ENCODE data around the gene RTL9. TPM values are rescaled to one million over a fixed set of nuclear protein-coding genes. Genes with fewer than 3 reads are reported as not detected.
"Not testable (repeated sequence)": the region's sequence is repeated elsewhere in the genome, so short reads cannot be mapped to it uniquely, and the experiment has no call there.

RTL9 gene
- total RNA-seq, 1 experiment from 2014 or later, result 0.24 TPM

DNA sequence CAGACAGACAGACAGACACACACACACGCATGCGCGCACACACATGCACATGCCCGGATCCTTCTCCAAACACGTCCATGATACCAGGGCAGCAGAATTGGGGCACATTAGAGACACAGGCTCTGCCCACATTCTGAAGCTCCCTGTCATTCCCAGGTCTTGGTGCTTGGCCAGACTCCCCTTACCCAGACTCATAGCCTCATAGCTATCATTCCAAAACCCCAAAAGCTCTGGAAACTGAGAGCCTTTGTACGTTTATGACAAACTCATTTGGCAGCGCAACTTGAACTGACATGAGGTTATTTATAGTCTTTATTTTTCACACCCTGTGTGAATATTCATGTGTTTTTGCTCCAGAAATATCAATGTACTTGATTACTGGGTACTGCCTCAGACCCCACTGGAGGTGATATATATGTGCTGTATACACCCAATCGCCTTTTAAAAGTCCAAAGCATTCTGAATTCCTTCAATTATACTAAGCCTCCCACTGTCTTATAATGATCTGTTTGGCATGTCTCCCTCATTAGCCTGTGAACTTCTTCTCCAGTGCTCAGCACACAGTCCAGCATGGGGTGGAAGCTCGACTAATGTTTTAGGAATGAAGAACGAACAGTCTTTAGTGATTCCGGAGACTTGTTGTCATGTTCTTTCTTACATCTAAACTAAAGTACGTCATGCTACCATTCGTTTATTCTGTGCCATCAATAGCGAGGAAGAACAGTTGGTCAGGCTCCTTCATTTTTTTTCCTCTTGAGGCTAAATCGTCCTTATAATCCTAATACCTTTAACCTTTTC is 45.0 kb downstream of the RTL9 start:
- no peak for ATAC-seq
- Mint-ChIP-seq H3K4me1 (peaks cover 22% of the 10 kb centered on the region), H3K4me3 (no peak overlapping the region), H3K27ac (0 out of 2 replicates have a peak overlapping the region, but pooled peaks have one; percentile 66), H3K36me3 (no peaks in the 10 kb centered on the region), H3K27me3 (ENCODE audit: low read depth) (no peaks in the 10 kb centered on the region), H3K9me3 (no peaks in the 10 kb centered on the region)
- CTCF ChIA-PET, result interaction anchor here (1.0 to 2.6 kb wide), 4 partner anchors 10 to 257 kb away, joined by 3 to 7 read pairs (median 5); no protein-coding TSS in a partner anchor
- POLR2A ChIA-PET, result no interaction called here
- TF ChIP-seq, protein P1, sequence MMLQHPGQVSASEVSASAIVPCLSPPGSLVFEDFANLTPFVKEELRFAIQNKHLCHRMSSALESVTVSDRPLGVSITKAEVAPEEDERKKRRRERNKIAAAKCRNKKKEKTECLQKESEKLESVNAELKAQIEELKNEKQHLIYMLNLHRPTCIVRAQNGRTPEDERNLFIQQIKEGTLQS (CRISPR knock-in tag; conservative IDR thresholded peaks at IDR 0.05), result no peak
- TF ChIP-seq SP1 (CRISPR knock-in tag; conservative IDR thresholded peaks at IDR 0.05) (no peak), TEAD4 (CRISPR knock-in tag; IDR thresholded peaks at IDR 0.05) (no peak), SMAD3 (CRISPR knock-in tag; IDR thresholded peaks at IDR 0.05; ENCODE audit: borderline replicate concordance) (no peak), ERG (CRISPR knock-in tag; IDR thresholded peaks at IDR 0.05) (no peak), ATF6 (CRISPR knock-in tag; IDR thresholded peaks at IDR 0.05) (no peak), E2F1 (CRISPR knock-in tag; IDR thresholded peaks at IDR 0.05) (no peak), FOXP1 (CRISPR knock-in tag; IDR thresholded peaks at IDR 0.05; ENCODE audit: borderline replicate concordance) (no peak), NR1H2 (CRISPR knock-in tag; IDR thresholded peaks at IDR 0.05) (no peak), AR (CRISPR knock-in tag; IDR thresholded peaks at IDR 0.05) (no peak)
- DNase-seq (ENCODE audit: low spot score), result no peak

DNA sequence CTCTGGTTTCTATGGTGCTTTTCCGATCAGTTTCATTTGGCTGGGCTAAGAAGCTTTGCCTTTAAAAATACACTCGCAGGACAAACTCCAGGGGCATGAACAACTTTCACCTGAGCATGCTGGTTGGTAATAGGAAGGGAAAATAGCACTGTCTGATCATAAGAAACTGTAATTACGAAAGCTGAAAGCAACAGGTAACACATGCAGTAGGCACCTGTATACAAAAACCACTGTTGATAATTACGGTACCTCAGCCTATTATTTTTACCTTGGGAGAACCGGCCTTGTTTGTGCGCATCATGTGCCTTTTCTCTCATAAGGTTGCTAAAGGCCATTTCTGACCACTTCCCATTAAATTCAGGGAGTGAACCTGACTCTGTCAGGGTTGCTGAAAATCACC is 45.7 kb downstream of the RTL9 start:
- CTCF ChIA-PET, result interaction anchor here (1.0 to 2.6 kb wide), 2 partner anchors 243 to 258 kb away, joined by 3 to 7 read pairs; no protein-coding TSS in a partner anchor
- no peak for ATAC-seq
- Mint-ChIP-seq H3K4me1 (peaks cover 15% of the 10 kb centered on the region), H3K9me3 (no peaks in the 10 kb centered on the region), H3K4me3 (no peak overlapping the region), H3K36me3 (no peaks in the 10 kb centered on the region), H3K27me3 (ENCODE audit: low read depth) (no peaks in the 10 kb centered on the region), H3K27ac (peak overlapping the region; percentile 66; the same call in 1 of the 2 replicates)
- no peak for DNase-seq (ENCODE audit: low spot score)
- POLR2A ChIA-PET, result no interaction called here
- TF ChIP-seq ZNF263 (CRISPR knock-in tag; IDR thresholded peaks at IDR 0.05; ENCODE audit: low read depth), result no peak
- TF ChIP-seq, protein P2, sequence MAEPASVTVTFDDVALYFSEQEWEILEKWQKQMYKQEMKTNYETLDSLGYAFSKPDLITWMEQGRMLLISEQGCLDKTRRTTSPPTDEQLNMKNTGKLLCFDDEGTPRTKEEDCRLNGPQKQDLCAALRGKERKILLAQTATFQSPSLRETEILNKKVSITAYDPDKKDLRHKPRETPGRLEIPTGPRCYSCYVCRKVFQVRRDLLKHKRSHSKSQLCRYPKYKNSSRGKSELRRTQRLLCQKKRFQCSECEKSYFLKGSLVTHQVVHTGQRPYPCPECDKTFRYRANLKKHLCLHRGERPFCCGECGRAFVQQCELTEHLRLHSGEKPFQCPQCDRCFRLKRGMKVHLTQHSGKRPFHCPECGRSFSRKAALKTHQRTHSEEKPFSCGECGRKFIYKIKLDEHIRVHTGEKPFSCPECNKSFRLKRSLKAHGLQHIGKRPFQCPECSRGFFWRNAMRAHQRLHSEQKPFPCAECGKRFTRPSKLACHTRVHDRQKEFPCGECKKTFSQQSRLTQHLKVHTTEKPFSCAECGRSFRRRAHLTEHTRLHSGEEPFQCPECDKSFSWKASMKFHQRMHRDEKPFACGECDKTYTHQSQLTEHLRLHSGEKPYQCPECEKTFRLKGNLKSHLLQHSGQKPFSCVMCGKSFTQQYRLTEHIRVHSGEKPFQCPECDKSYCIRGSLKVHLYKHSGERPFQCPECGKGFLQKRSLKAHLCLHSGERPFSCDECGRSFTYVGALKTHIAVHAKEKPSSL (CRISPR knock-in tag; conservative IDR thresholded peaks at IDR 0.05), result no peak
- no peak for TF ChIP-seq RELA (CRISPR knock-in tag; IDR thresholded peaks at IDR 0.05; ENCODE audit: borderline replicate concordance)
- no peak for TF ChIP-seq NR1H2 (CRISPR knock-in tag; IDR thresholded peaks at IDR 0.05)
- TF ChIP-seq ZNF532 (CRISPR knock-in tag; IDR thresholded peaks at IDR 0.05; ENCODE audit: borderline replicate concordance), result no peak
- TF ChIP-seq ZMAT4 (CRISPR knock-in tag; IDR thresholded peaks at IDR 0.05), result no peak

- H3K4me1 Mint-ChIP-seq; H3K4me3 Mint-ChIP-seq; DNase-seq (ENCODE audit: low spot score); ATAC-seq; POLR2A ChIA-PET; H3K9me3 Mint-ChIP-seq; H3K27ac Mint-ChIP-seq; H3K27me3 Mint-ChIP-seq (ENCODE audit: low read depth); H3K36me3 Mint-ChIP-seq: not testable (repeated sequence)
- CTCF ChIA-PET, result interaction anchor here (1.8 kb wide), 1 partner anchor 260 kb away, joined by 6 read pairs; no protein-coding TSS in a partner anchor
Measured at GRCh38 chrX:110406250-110406649, 47.6 kb downstream of the RTL9 start.
